ENCODE results near the gene AKT2. TPM values are rescaled to one million over a fixed set of nuclear protein-coding genes. Genes with fewer than 3 reads are reported as not detected.
A peak's percentile ranks its signal among the peaks of the same experiment; 100 is the strongest.

Gene AKT2
- total RNA-seq, 1 experiment from 2014 or later, result 185 TPM

GRCh38 chr19:40302224-40303011 lies 17.3 kb upstream of the AKT2 start:
- DNase-seq (ENCODE audit: low read depth), result no peak

GRCh38 chr19:40300668-40301067 lies 15.5 kb upstream of the AKT2 start:
- DNase-seq (ENCODE audit: low read depth), result no peak

GRCh38 chr19:40298026-40298425 lies 12.9 kb upstream of the AKT2 start:
- no peak for DNase-seq (ENCODE audit: low read depth)

- DNase-seq (ENCODE audit: low read depth), result no peak
Observed at GRCh38 chr19:40294560-40294959, 9.4 kb upstream of the AKT2 start.

GRCh38 chr19:40286971-40287421 lies 1.9 kb upstream of the AKT2 start:
- DNase-seq (ENCODE audit: low read depth), result no peak

- no peak for DNase-seq (ENCODE audit: low read depth)
Observed at GRCh38 chr19:40286235-40286970, 1.3 kb upstream of the AKT2 start.

- DNase-seq (ENCODE audit: low read depth), result peak; percentile 99
Observed at GRCh38 chr19:40285353-40286234, 449 bp upstream of the AKT2 start.

- no peak for DNase-seq (ENCODE audit: low read depth)
Observed at GRCh38 chr19:40284251-40284500, 969 bp downstream of the AKT2 start.

GRCh38 chr19:40283414-40284250 lies 1.5 kb downstream of the AKT2 start:
- no peak for DNase-seq (ENCODE audit: low read depth)

- DNase-seq (ENCODE audit: low read depth), result no peak
Observed at GRCh38 chr19:40282920-40283319, 2.2 kb downstream of the AKT2 start.

GRCh38 chr19:40282209-40282580 lies 3.0 kb downstream of the AKT2 start:
- DNase-seq (ENCODE audit: low read depth), result no peak

- DNase-seq (ENCODE audit: low read depth), result no peak
Observed at GRCh38 chr19:40281381-40282208, 3.5 kb downstream of the AKT2 start.

GRCh38 chr19:40280608-40281221 lies 4.4 kb downstream of the AKT2 start:
- DNase-seq (ENCODE audit: low read depth), result no peak

GRCh38 chr19:40279761-40280607 lies 5.2 kb downstream of the AKT2 start:
- DNase-seq (ENCODE audit: low read depth), result no peak

- DNase-seq (ENCODE audit: low read depth), result no peak
Observed at GRCh38 chr19:40279120-40279551, 6.0 kb downstream of the AKT2 start.

GRCh38 chr19:40278361-40279035 lies 6.6 kb downstream of the AKT2 start:
- DNase-seq (ENCODE audit: low read depth), result no peak

GRCh38 chr19:40277356-40278059 lies 7.6 kb downstream of the AKT2 start:
- no peak for DNase-seq (ENCODE audit: low read depth)
